ENCODE measurements around the gene GALR3.
A peak's percentile ranks its signal among the peaks of the same experiment; 100 is the strongest.

GALR3 gene

DNA sequence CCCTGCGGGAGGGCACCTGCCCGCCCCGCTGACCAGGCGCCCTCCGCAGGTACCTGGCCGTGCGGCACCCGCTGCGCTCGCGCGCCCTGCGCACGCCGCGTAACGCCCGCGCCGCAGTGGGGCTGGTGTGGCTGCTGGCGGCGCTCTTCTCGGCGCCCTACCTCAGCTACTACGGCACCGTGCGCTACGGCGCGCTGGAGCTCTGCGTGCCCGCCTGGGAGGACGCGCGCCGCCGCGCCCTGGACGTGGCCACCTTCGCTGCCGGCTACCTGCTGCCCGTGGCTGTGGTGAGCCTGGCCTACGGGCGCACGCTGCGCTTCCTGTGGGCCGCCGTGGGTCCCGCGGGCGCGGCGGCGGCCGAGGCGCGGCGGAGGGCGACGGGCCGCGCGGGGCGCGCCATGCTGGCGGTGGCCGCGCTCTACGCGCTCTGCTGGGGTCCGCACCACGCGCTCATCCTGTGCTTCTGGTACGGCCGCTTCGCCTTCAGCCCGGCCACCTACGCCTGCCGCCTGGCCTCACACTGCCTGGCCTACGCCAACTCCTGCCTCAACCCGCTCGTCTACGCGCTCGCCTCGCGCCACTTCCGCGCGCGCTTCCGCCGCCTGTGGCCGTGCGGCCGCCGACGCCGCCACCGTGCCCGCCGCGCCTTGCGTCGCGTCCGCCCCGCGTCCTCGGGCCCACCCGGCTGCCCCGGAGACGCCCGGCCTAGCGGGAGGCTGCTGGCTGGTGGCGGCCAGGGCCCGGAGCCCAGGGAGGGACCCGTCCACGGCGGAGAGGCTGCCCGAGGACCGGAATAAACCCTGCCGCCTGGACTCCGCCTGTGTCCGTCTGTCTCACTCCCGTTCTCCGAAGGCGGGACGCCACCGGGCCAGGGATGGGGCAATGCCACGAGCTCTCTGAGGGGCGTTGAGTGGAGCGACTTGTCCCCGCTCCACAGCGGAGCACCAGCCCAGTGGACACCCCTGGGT is 1.8 kb downstream of the GALR3 start:
- peak; percentile 73 for DNase-seq

DNA sequence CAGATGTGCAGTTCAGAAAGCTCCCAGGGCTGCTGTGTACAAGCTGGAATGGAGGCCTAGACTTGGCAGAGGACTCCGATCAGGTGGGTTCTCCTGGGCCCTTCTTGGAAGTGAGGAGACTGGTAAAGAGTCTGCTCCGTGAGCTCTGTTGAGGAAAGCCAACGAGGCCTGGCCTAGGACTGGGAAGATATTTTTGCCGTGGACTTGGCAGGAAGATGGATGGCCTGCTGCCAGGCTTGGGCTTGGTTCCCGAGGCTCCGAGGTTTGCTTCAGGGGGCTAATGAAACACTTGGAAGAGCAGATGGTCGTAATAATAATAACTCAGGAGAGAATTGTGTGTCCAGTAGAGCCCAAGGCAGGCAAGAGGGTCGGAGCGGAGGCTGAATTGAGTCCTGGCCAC is 3.9 kb downstream of the GALR3 start:
- no peak for DNase-seq

DNA sequence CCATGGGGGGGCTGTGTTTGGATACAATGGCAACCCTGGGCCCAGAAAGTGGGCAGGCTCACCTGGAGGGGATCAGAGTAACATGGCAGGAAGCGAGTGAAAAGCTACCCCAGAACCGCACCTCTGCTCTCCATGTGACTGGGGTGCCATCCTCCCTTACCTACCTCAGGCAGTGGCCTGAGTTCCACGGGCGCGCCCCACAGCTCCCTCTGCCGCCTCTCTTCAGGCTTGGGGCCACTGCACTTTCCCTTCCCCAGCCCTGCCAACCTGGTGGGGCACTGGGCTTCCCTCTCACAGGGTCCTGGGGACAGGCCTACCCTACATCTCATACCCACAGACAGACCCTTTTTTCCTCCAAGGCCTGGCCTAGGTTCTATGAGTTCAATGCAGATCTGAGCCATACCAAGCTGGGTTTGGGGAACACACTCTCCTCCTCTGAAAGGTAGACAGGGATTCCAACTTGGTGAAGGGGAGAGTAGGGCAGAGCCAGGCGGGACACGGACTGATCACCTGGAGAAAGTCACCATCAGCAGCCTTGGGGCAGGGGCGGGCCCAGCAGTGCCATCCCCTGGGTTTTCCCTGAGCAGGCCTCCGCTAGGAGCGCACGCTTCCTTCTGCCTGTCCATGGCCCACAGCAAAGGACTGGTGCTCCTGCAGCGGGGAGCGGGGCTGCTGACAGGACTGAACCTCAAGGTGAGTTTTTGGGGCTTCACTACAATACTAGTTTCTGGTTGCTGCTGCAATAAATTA is 7.1 kb downstream of the GALR3 start:
- DNase-seq: no peak

DNA sequence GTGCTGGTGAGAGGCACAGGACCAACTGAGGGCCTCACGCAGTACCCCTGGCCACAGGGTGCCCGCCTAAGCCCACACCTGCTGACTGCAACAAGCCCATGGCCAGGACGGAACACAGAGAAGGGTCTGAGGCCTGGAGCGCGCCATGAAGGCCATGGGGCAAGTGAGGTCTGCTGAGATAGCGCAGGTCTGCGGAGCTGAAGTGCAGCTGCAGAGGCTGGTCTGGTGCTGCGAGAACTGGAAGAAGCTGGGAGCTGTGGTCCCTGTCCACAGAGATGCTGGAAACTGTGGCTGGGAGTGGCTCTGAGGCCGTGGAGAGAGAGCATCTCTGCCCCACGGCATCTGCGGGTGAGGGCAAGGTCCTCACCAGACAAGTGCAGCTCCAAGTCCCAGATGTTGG is 8.3 kb downstream of the GALR3 start:
- no peak for DNase-seq

GRCh38 chr22:37832022-37832857 is 9.1 kb downstream of the GALR3 start:
- DNase-seq: no peak

- DNase-seq: no peak
Measured at GRCh38 chr22:37842015-37842793, 19.0 kb downstream of the GALR3 start.

GRCh38 chr22:37843741-37844089 is 20.5 kb downstream of the GALR3 start:
- DNase-seq: peak; percentile 71

DNA sequence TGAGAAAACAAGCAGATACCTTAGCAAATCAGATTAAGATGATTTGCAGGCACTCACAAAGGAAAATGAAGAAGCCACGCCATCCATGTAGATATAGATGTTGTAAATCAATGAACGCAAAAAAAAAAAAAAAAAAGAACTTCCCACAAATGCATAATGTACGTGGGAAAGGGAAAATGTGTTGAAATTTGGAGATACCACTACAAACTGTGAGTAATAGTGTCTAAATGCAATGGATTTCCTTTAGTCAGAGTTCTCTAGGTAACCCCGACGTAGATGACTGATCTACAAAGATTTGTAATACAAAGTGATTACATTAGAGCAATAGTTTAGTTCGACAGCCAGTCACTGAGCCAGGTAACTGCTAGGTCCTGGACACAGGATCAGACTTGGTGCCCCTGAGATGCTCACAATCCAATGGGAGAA is 21.7 kb downstream of the GALR3 start:
- DNase-seq: no peak

DNA sequence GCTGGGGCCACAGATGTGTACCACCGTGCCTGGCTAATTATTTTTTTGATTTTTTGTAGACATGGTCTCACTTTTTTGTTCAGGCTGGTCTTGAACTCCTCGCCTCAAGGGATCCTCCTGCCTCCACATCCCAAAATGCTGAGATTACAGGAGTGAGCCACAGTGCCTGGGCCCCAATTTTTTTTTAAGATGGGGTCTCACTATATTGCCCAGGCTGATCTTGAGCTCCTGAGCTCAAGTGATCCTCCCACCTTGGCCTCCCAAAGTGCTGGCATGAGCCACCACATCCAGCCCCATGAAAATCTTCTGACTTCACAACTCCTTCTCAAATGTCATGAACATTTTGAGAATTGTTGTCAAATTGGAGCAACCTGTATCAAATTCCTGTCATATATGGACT is 23.3 kb downstream of the GALR3 start:
- DNase-seq: no peak

- peak; percentile 73 for DNase-seq
Measured at GRCh38 chr22:37848587-37849088, 25.5 kb downstream of the GALR3 start.

DNA sequence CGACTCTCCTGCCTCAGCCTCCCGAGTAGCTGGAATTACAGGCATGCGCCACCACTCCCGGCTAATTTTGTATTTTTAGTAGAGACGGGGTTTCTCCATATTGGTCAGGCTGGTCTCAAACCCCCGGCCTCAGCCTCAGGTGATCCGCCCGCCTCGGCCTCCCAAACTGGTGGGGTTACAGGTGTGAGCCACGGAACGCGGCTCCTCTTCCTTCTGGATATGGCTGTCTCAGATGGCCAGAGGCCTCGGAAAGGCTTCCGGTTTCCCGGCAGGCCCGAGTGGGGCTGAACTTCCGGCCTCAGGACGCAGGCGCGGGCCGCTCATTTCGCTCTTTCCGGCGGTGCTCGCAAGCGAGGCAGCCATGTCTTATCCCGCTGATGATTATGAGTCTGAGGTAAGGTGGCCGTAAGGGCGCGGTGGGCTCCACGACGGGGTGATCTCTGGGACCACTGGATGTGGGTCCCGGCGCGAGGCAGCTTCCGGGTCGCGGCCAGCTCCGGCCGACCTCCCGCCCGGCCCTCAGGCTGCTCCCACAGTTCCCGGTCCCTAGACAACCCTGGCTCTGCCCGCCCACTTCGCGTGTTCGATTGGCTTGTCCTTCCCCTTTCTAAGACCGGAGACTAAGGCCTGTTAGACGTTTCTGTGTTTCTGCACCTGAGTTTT is 26.0 kb downstream of the GALR3 start, which contains the start of gene EIF3L:
TSS of gene EIF3L (plus strand) at position 331 of the 663 bp plus-strand sequence. CDS start at position 362, 31 bp downstream.
- DNase-seq: peak; percentile 97

DNA sequence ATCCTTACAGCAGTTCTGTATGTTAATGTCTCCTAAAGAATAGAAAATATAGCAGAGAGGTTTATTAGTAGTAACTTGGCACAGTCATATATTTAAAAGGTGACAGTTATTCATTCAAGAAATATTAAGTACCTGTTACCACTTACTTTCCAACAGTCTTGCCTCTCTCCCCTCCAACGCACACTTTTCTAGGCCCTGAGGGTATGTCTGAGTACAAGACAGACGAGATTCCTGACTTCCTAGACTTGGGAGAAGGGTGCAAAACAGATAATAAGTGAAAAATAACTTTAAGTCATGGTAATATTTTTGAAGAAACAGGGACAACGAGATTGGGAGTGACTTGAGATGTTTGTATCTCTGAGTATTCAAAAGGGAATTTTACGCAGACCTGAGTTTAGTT is 27.6 kb downstream of the GALR3 start:
- DNase-seq: no peak

- no peak for DNase-seq
Measured at GRCh38 chr22:37852418-37852817, 29.2 kb downstream of the GALR3 start.

GRCh38 chr22:37854946-37855345 is 31.8 kb downstream of the GALR3 start:
- DNase-seq: no peak

DNA sequence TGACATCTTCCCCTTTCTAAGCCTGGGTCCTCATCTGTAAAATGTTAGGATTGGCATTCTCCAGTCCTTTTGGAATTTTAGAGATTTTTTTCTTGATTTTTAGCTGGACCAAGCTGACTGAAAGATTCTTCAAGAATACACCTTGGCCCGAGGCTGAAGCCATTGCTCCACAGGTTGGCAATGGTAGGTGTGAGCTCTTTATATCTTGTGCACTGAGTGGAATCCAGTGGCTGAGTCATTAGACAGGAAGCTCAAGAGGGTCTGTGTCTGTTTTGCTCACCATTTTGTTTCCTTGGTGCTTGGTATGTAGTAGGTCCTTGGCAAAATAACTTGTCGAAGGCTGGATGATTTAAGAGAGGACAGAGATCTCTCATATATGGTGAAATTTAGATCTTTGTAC is 32.3 kb downstream of the GALR3 start:
- DNase-seq: no peak

DNA sequence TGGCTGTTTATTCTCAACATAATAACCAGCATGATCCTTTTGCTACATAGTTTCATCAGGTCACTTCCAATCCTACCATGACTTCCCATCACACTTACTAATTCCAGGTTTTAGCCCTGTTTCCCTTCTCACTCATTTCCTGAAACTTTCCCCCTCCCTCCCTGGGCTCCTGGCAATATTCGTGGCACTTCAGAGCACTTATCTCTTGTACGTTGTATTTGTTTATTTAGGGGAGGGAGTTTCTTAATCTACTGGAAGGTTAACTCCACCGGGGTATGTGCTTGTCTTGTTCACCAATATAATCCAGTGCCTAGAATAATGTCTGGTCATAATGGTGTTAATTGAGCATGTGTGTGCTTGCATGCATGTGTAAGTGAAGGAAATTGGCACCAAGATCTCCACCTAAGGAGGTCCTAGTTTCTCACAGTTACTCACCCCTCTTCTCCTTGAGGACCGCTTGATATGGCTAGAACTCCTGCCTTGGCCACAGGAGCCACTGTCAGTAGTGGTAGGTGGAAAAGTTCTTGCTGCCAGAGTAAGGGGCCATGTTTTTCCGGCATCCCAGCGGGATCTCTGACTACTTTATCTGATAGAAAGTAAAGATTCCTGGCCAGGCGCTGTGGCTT is 37.7 kb downstream of the GALR3 start:
- no peak for DNase-seq

DNA sequence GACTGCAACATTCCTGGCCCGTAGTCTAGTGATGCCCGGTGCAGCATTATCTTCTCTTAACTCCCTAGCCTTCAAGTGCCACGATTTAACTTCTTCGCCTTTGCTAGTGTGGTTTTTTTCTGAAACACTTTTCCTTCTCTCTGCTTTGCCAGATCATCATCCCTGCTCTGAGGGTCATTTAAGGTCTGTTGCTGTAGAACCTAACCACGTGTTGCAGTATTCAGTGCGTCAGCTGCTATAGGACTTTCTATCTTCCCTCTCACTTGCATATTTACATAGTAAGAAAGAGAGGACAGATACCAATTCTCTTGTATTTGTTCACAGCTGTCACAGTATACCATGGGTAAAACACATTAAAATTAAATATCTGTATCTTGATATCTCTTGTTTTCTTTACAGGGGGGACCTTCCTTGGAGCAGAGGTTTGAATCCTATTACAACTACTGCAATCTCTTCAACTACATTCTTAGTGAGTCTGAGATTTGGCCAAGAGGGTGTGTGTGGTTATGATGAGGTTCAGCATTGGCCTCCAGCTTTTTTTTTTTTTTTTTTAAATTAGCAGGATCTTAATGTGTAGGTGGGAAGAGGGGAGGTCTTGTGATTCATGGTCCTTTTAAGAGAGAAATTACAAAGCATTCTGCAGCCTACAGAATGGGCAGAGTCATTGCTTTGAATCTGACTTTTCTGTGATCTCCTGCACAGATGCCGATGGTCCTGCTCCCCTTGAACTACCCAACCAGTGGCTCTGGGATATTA is 39.6 kb downstream of the GALR3 start:
- no peak for DNase-seq

- DNase-seq: no peak
Measured at GRCh38 chr22:37865510-37865909, 42.3 kb downstream of the GALR3 start.

DNA sequence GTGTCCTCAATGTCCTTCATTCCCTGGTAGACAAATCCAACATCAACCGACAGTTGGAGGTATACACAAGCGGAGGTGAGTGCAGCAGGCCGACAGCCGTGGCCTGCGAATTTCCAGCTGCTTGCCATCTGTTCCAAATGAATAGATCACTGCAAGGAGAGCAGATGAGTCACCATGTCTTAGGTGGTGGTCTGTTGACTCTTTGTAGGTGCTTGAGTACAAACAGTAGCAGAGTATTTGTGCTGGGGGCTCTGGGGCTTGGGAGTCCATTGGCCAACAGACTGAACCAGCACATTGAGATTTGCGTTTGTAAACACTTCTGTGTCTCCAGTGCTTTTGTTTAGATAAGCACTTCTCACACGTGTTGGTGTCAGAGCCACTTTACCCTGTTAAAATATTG is 47.1 kb downstream of the GALR3 start:
- DNase-seq: no peak

Measured in hematopoietic multipotent progenitor cell treated with erythropoietin and hydrocortisone succinate and interleukin-3 and kit ligand, for 4 days (in vitro differentiated cells).